C4-2B (cell line): ENCODE results near the gene SORL1.

ENCODE experiments used
- H3K27ac ChIP-seq: fragments of 450-650 bp; 2 replicates; pipeline ENCODE4 v1.5.1; 2017
- CTCF ChIP-seq: fragments of 450-650 bp; conservative IDR thresholded peaks from 2 replicates; pipeline ENCODE4 v1.5.1; 2017; ENCODE audit warnings: mild to moderate bottlenecking
- ZFX ChIP-seq: fragments of 450-650 bp; IDR thresholded peaks from 2 replicates; pipeline ENCODE4 v1.6.1; 2017

SORL1 gene

GRCh38 chr11:121582296-121582695 is 130.2 kb downstream of the SORL1 start:
- H3K27ac ChIP-seq: no peak overlapping the region
- TF ChIP-seq CTCF (no peak), ZFX (no peak)

- TF ChIP-seq CTCF (no peak), ZFX (no peak)
- H3K27ac ChIP-seq: no peak overlapping the region
These were observed 131.7 kb downstream of the SORL1 start for GRCh38 chr11:121583825-121584224.

- no peak overlapping the region for H3K27ac ChIP-seq
- TF ChIP-seq CTCF (no peak), ZFX (no peak)
These were observed 134.6 kb downstream of the SORL1 start for GRCh38 chr11:121586750-121587149.

- TF ChIP-seq ZFX (no peak), CTCF (no peak)
- H3K27ac ChIP-seq: no peak overlapping the region
These were observed 135.1 kb downstream of the SORL1 start for GRCh38 chr11:121587182-121587581.

- TF ChIP-seq CTCF (no peak), ZFX (no peak)
- no peak overlapping the region for H3K27ac ChIP-seq
These were observed 136.6 kb downstream of the SORL1 start for GRCh38 chr11:121588747-121589146.

- TF ChIP-seq ZFX (no peak), CTCF (no peak)
These were observed 137.9 kb downstream of the SORL1 start for GRCh38 chr11:121589946-121590537.

GRCh38 chr11:121590772-121591404 is 138.8 kb downstream of the SORL1 start:
- TF ChIP-seq CTCF (no peak), ZFX (no peak)
- no peak overlapping the region for H3K27ac ChIP-seq

More at GRCh38 chr11:121589946-121590537, 137.9 kb downstream of the SORL1 start:
- no peak overlapping the region for H3K27ac ChIP-seq
